NCI-H2029 treated with DMSO at 0.1 percent for 48 hours (cell line): Measurements from ENCODE around the gene CADPS.

Experiments
- DNase-seq: peaks from one replicate; lab custom pipeline; 2025; lab: John Stamatoyannopoulos, UW

CADPS gene

DNA sequence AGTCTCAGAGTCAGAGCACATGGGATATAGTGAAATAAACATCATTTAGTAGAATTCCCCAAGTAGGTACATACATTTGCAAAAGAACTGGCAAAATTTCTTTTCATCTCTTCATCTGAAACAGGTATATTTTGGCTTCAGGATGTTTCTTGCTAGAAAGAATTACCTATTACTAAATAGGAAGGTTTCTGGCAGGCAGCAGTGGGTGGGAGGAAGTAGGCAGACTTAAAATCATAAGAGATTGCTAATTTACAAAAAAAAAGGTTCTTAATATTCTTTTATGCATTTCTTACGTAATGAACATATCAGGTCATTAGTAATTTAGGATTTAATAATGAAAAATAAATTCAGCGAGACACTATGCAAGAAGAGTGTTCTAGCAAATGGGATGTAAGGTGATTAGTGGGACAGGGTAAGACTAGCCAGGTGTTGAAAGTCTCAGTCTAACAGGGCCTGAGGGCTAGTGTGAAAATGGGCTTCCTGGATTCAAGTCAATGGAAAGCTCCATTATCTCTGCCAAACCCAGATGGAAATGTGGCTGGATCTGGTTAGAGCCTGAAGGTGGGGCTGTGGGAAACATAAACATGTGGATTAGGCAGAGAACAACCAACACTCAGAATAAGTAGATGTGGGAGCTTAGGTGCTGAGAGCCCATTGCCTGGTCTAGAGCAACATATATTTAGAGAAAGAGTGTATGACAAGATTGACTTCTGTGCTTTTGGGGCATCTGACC, 374.5 kb downstream of the CADPS start:
- no peak for DNase-seq

DNA sequence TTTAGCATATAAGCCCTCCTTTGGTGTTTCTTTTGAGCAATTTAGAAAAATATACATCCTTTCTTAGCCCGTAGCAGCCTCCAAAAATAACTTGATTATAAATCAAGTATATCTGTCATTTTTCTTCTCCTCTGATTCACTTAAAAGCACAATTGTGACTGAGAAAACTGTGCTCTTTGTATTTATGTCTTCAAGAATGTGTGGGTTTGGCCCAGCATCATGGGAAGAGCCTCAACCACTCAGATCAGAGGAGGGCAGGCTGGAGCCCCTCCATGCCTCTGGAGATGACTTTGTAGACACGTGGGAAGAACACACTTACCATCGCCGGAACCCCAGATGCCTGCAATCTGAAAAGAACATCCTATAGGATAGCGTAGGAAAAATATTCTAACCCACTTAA, 378.1 kb downstream of the CADPS start:
- DNase-seq: no peak

DNA sequence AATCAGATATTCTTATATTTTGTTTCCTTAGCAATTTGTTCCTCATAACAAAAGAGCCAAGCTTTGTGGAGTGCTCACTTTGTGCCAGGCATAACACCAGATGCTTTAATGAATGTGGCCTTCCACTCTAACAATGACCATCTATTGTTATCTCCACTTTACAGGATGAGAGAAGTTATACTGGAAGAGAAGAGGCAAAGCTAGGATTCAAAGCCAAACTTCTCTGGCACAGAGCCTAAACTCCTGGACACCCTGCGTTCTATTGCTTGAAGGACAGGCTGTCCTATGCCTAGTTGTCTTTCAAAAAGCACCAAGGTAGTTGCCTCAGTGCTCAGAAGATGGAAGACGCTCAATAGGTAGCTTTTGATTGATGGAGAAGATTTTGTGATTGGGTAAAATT, 378.7 kb downstream of the CADPS start:
- no peak for DNase-seq

DNA sequence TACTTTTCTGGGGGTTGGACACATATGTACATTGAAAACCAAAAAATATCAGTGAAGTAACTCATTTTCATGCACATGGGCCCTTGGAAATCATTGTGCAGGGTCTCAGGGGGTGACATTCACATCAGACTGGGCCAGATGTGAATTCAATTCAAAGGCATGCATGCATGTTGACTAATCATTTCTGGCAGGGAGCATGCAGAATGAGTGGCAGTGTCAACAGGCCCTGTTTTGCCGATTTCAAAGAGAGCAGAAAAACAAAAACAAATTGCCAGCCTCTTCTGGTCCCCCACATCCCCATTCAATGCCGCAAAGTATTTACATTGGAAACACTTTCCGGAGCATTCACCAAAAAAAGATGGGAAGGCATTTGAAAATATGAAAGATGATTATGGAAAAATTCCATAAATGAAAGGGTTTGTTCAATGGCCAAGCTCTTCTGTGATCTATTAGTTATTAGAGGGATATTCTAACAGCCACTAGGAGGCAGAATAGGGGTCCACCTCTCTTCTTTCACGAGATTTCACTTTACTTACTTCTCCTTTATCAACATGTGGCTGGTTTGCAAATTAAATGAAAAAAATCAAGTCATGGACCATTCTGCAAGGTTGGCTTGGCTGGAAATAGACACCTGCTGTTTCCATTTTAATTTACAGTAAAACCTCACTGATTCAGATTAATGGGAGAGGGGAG, 382.0 kb downstream of the CADPS start:
- DNase-seq: no peak

DNA sequence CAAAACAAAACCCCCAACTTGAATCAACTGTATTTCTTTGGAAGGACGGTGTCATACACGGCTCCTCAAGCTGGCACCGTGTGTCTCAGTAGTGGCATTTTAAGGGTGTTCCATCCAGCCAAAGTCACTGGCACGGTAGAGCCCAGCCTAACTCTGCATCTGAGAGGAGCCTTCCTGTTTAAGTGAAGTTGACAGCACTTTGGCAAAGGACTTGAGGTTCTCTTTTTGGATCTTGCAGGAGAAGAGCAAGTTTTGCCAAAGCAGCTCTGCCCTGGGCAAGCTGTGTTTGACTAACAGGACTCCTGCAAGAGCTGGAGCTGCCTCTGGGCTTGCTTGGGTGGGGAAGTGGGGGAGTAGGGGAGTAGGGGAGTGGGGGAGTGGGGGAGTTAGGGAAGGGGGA, 392.3 kb downstream of the CADPS start:
- DNase-seq: no peak

DNA sequence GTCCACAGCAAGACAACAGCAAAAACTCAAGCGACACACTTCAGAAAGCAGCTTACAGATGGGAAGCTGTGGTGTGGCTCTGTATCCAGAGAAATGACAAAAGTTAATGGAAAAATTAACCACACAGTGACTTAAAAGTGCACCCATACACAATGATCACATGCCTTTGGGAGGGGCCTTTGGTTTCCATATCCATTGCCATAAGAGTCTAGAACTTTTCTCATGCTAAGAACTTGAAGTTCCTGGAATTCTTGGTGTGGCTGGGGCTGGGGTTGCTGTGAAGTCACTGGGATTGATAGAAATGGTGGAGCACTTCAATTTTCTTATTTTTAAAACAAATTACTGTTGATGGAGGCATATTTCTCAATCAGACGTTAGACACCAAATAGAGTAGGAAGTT, 393.3 kb downstream of the CADPS start:
- DNase-seq: no peak

DNA sequence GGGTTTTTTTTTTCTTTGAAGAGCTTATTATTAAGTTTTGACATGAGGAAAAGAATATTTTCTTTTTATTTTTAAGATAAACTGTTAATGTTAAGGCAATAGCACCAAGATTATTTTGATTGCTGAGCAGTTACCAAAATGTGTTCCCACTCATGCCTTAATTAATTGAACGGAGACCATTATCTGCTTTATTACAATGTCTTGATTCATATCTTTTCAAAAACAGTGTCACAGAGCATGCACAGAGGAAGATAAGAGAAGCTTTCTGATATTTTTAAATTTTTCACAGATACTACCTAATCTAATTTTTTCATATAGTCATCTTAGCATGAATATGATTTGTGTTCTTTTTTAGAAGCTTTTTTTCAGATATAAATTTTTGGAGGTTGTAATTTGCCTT, 395.2 kb downstream of the CADPS start:
- no peak for DNase-seq

DNA sequence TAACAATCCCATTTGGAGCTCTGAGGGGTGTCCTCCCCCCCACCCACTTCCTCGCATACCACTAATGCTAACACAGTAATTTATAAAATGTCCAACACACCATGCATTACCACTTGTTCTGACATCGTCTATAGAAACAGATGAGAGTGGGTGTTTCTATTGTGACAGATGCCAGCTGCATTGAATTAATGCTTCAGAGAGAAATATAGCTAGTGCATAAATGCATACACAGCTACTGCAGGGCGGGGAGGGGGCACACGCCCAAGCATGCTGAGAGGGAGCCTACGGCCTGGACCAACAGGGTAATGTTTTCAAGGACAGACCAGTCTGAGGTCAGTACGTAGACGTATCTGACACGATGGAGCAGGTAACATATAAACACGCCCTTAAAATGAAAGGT, 395.9 kb downstream of the CADPS start:
- no peak for DNase-seq

DNA sequence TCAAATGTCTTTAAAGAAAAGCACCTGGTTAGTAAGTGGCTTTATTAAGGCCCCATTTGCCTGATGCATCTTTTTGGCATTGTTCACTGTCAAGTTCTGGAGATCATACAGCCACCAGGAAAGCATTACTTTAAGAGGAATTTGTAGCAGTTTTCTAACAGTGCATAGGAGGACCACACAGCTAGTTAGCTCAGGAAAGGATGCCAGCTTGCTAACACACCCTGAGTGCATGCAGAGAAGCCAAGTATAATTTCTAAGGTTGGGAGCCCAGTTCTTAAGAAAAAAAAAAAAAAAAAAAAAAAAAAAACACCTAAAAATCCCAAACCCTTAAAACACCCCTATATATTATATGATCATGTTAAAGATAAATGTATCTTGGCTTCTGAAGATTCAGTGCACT, 399.9 kb downstream of the CADPS start:
- no peak for DNase-seq

DNA sequence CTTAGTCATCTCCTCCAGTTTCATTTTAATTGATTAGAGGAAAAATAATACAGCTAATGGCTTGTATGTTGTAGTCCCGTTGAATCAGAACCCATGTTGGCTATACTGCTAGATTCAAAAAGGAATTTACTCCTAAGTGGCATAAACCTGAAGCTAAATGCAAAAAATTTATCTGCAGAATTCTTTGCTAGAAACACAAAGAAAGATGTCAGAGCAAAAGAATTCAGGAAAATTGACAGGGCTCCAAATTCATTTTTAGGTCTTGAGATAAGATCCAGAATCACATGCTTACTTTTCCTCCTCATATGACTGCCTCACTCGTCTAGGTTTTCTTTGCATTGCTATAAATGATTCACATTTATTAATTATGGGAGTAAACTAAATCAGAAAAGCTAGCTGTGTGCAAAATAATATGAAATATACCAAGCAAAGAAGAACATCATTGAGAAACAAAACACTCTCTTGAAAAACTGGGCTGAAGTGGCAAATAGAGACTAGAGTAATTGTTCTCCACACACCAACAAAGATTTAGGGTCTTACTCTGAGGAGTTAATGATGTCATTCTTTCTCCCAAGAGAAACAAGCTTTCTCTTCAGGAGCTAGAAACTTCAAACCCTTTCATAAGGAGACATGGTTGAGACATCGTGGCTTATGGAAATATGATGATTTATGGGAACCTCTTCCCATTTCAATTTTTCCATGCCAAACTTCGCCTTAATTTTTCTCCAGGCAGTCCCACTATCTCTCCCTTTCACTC, 407.1 kb downstream of the CADPS start:
- DNase-seq: no peak

DNA sequence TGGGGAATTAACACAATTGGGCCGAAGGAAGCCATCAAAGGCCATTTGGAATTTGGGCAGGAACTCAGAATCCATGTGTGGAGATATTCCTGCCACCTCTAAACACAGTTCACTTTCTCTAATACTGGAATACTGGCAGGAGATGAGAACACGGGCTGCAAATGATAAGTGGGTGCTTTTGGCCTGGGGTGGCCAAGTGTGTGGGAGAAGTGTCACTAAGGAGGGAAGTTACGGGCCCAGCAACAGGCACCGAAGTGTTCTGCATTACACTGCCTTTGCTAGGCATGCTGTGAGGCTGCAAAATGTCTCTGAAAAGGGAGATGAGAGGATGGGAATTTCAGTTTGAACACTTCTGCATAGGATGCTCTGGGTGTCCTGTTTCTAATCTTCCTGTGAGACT, 412.4 kb downstream of the CADPS start:
- DNase-seq: no peak

DNA sequence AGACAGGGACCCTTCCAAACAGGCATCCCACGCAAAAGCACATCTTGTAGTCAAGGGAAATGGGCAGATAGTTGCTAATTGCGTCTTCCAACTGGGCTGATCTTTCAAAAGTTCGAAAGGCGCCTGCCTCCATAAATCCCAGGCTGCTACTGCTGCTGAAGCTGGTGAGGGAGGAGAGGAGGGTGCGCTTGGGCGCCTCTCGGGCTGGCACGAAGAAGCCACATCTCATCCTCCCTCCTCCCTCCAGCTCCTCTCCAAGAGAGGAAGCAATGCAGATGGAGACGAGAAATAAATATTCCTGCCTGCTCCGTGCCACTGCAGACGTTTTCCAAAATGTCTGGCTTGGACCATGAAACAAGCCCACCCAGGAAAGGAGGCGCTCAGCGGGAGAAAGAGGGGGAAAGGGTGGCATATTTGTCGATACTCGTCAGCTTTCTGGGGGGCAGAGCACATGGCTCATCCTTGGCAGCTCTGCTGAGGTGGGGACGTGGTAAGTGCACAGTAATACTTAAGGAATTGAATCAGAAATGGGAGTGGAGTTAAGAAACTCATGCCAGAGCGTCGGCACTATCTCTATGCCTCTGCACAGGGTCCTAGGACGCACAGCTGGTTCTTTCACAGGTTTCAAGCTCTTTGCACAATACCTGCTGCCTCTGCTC, 413.0 kb downstream of the CADPS start:
- DNase-seq: no peak

DNA sequence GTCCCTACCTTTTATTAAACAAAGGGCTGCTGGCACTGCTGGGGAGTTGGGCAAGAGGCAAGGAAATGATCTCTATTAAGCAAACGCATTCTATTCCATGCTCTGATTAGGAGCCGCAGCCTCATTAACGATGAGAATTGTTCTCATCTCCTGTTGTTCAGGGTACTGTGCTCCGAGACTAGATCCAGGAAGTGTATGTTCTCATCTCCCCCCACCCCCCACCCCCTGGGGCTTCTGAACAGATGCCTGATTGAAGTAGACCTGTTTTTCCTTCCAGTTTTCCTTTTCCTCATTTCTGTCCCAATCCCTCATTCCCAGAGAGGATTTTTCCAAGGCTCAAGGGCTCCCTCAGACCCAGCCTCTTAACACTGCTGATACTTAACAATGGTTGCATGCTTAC, 420.3 kb downstream of the CADPS start:
- DNase-seq: no peak

DNA sequence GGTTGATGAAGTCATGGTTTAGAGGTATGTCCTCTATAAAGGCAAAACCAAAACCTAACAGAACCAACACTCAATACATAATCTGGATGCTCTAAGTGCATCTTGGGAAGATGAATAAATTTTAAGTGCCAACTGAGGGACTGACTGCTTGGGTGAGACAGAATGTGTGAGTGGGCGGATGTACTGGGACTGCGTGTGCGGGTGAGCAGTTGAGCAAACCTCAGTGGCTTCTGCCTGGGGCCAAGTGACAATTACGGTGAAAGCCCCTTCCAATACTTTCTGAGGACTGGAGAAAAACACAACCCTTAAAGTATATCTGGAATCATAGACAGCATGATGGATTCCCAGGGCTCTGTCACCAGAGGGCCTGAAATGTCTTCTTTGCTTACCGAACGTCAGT, 421.8 kb downstream of the CADPS start:
- DNase-seq: no peak

DNA sequence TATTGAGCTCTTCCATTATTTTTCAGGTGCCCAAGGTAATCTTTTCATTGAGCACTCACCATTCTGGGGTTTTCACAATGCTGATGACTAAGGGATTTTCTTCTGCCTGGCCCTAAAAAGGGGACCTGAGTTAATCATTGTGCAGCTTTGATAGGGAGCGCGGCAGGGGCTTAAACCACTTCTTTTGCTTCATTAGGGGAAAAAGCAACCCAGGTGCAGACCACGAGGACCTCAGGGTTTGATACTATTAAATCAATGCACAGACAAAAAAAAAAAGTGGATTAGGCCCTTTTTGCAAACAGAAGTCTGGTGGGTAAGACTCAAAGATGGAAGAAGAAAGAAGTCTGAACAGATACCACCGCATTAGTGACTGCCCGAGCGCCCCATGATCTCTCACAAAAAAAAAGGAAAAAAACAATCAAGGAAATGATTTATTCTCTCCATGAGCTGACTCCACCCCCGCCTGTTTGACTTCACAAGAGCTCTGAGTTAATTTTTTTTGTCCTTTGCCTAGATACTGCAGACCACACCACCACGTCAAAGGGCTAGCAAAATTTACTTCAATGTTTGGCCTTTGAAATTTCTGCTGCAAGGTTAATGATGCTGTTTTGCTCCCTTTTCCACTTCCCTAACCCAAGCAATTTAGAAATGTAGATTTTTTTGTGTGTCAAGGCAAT, 423.9 kb downstream of the CADPS start:
- no peak for DNase-seq

DNA sequence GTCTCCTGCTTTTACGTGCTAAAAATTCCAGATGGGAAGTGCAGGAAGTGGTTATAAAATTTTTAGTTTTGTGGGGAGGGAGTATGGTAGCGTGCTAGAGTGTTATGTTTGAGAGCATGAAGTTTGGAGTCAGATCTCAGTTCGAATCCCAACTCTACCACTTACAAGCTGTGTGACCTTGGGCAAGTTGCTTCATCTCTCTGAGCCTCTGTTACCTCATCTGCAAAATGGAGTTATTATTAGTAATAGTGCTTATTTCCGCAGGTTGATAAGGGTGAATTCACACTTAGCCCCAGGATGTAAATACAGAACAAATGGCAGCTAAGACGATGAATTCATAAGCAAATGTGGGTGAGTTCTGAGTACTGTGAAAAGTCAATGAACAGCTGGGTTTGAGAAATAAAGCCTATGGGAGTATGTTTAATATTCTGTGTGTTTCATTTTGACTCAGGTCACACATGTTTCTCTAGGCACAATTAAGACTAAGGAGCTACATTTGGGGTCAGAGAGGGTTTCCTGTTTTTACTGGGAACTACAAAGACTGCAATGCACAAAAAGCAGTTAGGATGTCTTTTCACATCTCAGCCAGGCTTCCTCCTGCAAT, 428.8 kb downstream of the CADPS start:
- DNase-seq: no peak

DNA sequence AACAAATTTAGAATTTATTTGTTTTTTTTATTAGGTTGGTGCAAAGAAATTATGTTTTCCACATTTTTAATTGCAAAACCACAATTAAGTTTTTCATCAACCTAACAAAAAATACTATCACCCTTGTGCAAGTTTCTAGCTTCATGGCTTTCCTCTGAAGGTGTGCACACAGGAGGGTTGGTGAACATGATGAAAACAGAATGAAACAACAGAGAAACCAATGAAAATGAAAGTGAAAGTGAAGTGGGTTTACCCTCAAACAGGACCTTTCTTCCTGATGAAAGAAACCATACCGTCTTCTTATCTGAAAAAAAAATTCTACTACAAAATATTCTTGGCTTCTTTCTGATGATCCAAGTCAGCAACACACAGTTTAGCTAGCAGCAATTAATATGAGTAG, 429.9 kb downstream of the CADPS start:
- DNase-seq: peak; percentile 1

DNA sequence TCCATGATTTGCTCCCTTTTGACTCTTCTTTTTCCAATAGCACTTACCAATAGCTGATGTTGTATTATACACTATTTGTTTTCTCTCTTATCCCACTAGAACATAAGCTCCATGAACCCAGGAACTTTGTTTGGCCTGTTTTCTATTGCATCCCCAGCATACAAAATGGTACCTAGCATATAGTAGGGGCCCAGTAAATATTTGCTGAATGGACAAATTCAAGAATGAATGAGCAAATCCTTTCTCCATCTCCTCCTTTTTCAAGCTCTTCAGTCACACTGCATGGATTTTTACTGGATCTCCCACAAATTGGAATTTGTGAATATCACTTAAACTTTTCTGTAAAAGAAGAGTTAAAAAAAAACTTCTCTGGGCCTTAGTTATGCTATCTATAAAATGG, 435.2 kb downstream of the CADPS start:
- no peak for DNase-seq

DNA sequence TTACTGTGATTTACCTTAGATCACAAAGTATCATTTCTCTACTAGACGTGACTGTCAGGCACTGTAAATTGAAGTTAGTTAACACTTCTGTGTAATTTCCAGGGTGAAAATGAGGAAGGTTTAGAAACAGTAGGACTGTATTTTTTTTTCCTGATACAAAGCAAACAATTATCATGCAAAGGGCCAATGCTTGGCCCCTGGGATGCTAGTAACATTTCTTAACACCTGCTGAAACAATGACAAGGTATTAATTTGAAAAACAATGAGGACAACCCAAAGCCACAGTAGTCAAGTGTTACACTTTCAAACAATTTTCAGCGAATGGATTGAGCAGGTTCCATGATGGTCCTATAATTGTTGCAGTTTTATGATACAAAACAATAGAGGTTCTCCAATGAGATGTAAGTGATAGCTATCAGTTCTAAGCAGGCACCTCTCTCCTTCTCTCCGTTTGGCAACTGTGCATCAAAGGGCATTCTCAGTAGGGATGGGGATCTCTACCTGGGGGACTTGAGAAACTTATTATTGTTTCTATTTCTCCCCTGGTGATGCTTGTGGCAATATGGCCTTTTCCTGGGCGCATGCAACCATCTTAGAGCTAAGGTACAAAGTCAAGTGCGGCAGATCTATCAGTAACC, 435.9 kb downstream of the CADPS start:
- DNase-seq: no peak

DNA sequence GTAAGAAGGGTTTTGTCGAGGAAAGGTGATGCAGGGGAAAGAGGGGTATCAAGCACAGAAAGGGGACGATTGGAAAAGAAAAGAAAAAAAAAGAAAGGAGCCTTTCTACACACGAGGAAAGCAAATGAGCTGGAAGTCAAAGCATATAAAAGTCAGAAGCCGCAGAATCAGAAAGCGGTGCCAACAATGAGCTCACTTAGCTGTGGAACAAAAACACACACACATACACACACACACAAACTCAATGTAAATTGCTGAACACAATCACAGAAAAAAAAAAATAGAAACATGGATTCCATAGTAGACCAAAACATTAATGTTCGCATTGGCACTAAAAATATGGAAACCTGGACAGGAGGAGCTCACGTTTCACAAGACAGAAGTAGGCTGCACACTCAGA, 438.4 kb downstream of the CADPS start:
- DNase-seq: no peak

DNA sequence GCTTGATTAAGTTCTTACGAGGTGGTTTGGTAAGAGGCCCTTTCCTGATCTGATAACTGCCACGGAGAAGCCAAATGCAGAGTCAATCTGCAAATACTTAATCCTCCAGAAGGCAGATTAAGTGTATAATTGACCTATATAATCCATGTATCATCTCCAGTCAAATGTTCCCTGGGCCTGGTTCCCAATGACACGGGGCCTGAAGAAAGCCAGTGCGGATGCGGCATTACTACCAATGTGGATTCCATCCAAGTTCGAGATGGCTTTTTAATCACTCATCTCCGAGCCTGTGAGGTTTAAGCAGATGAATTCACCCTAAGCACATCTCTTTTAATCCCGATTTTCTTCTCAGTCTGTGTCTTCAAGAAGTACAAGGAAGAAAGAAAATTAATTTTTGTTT, 441.8 kb downstream of the CADPS start:
- DNase-seq: no peak
